ENCODE measurements around the gene IL17RC. TPM values are rescaled to one million over a fixed set of nuclear protein-coding genes. Genes with fewer than 3 reads are reported as not detected.

Gene IL17RC
- total and polyA plus RNA-seq, 2 of the 8 experiments (the other 6 are each of a cell fraction or from before 2014, with no cell fraction given), result 11.8 to 13.0 TPM

DNA sequence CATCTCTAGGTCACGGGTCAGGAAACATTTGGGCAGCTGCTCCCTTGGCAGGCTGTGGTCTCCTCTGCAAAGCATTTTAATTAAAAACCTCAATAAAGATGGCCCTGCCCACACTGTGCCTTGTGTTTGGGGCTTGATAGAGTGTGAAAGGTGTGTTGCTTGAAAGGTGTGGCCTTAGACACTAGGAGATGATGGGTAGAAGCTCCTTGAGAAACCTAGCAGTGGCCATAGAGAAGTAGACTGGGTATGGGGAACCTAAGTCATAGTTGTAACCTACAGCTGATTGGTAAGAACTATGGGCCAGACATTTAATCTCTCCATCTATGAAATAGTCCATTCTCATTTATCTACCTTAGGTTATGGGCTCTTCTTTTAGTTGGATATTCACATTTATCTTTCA lies 23.2 kb upstream of the IL17RC start:
- TF ChIP-seq, protein P1, sequence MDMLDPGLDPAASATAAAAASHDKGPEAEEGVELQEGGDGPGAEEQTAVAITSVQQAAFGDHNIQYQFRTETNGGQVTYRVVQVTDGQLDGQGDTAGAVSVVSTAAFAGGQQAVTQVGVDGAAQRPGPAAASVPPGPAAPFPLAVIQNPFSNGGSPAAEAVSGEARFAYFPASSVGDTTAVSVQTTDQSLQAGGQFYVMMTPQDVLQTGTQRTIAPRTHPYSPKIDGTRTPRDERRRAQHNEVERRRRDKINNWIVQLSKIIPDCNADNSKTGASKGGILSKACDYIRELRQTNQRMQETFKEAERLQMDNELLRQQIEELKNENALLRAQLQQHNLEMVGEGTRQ (IDR thresholded peaks at IDR 0.05; ENCODE audit: low read length), result no peak
- no peak for TF ChIP-seq POLR2AphosphoS5 (IDR thresholded peaks at IDR 0.05; ENCODE audit: low read depth, low read length)
- no peak for TF ChIP-seq CHD2 (IDR thresholded peaks at IDR 0.05; ENCODE audit: low read length)
- TF ChIP-seq KDM5A (IDR thresholded peaks at IDR 0.05; ENCODE audit: low read length), result no peak
- no peak for TF ChIP-seq NRF1 (IDR thresholded peaks at IDR 0.05; ENCODE audit: low read depth, low read length)
- no peak for TF ChIP-seq CHD1 (IDR thresholded peaks at IDR 0.05; ENCODE audit: low read depth, low read length)
- TF ChIP-seq JUND (IDR thresholded peaks at IDR 0.05; ENCODE audit: low read length), result no peak
- TF ChIP-seq ZNF274 (IDR thresholded peaks at IDR 0.05; ENCODE audit: borderline replicate concordance, extremely low read depth, low read length), result no peak
- TF ChIP-seq, protein P2, sequence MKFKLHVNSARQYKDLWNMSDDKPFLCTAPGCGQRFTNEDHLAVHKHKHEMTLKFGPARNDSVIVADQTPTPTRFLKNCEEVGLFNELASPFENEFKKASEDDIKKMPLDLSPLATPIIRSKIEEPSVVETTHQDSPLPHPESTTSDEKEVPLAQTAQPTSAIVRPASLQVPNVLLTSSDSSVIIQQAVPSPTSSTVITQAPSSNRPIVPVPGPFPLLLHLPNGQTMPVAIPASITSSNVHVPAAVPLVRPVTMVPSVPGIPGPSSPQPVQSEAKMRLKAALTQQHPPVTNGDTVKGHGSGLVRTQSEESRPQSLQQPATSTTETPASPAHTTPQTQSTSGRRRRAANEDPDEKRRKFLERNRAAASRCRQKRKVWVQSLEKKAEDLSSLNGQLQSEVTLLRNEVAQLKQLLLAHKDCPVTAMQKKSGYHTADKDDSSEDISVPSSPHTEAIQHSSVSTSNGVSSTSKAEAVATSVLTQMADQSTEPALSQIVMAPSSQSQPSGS (IDR thresholded peaks at IDR 0.05; ENCODE audit: low read length), result no peak
- Histone ChIP-seq H3K4me2 (ENCODE audit: insufficient read depth in 1 of 2, low read depth in 2 of 2, low read length in 2 of 2) (no peak overlapping the region), H3K18ac (ENCODE audit: extremely low read depth, low read length) (no peak overlapping the region), H3K9me3 (ENCODE audit: insufficient read depth in 2 of 2, low read depth in 1 of 2, low read length in 1 of 2) (no peaks in the 10 kb centered on the region), H3K36me3 (ENCODE audit: control insufficient read depth in 2 of 4, insufficient read depth in 4 of 4, low read length in 3 of 4) (peaks cover 8 to 16% (median 13%) of the 10 kb centered on the region in 4 experiments; a peak in 7 of 8 replicates), H2BK120ac (replicated peaks; ENCODE audit: low read depth, low read length) (no peak overlapping the region), H2BK15ac (ENCODE audit: low read length) (no peak overlapping the region), H4K20me1 (replicated peaks in 1 of 2; ENCODE audit: control insufficient read depth in 1 of 2, insufficient read depth in 2 of 2, low read length in 2 of 2) (peaks cover 1 to 4% of the 10 kb centered on the region in 2 experiments), H3K23me2 (ENCODE audit: low read depth, low read length) (0 out of 2 replicates have a peak, but pooled peaks cover 2% of the 10 kb centered on the region), H4K91ac (replicated peaks; ENCODE audit: insufficient read length, low read length) (no peak overlapping the region), H3K27ac (ENCODE audit: low read depth, low read length) (no peak overlapping the region), H2AFZ (ENCODE audit: low read length) (no peak overlapping the region), H3K4me1 (replicated peaks in 1 of 4; ENCODE audit: control insufficient read depth in 3 of 4, insufficient read depth in 4 of 4, low read length in 3 of 4) (peaks cover 0 to 2% (median 0%) of the 10 kb centered on the region in 4 experiments; a peak in 1 of 7 replicates), H3K56ac (replicated peaks; ENCODE audit: insufficient read length, low read depth, low read length) (no peak overlapping the region), H2AK5ac (ENCODE audit: low read depth, low read length) (no peak overlapping the region), H3K4me3 (ENCODE audit: extremely low read depth in 1 of 4, insufficient read depth in 2 of 4, low read depth in 3 of 4, low read length in 4 of 4) (no peak overlapping the region), H3K23ac (ENCODE audit: insufficient read length) (no peak overlapping the region), H2BK5ac (ENCODE audit: low read depth, low read length) (no peak overlapping the region), H3K4ac (replicated peaks; ENCODE audit: insufficient read length, low read depth, low read length) (no peak overlapping the region), H3K79me2 (ENCODE audit: control insufficient read depth in 1 of 2, insufficient read depth in 2 of 2, low read length in 2 of 2) (peaks cover 0 to 19% of the 10 kb centered on the region in 2 experiments; a peak in 2 of 4 replicates), H3K14ac (ENCODE audit: insufficient read length) (no peak overlapping the region), H2BK20ac (ENCODE audit: low read length) (no peak overlapping the region), H3K9ac (replicated peaks in 1 of 4; ENCODE audit: extremely low read depth in 1 of 4, low read depth in 3 of 4, low read length in 3 of 4) (no peak overlapping the region), H2BK12ac (ENCODE audit: low read depth, low read length) (no peak overlapping the region), H3K79me1 (ENCODE audit: low read depth, low read length) (no peaks in the 10 kb centered on the region), H3K27me3 (replicated peaks in 1 of 4; ENCODE audit: control insufficient read depth in 3 of 4, extremely low read depth in 1 of 4, insufficient read depth in 3 of 4, low read length in 3 of 4) (no peaks in the 10 kb centered on the region), H4K5ac (ENCODE audit: insufficient read length, low read depth, low read length) (no peak overlapping the region), H4K8ac (ENCODE audit: extremely low read depth, insufficient read depth, low read length) (no peak overlapping the region)
- POLR2A ChIA-PET (ENCODE audit: partially characterized antibody), result interaction anchor here (0.7 to 1.8 kb wide), 11 partner anchors 9 to 73 kb away, joined by 3 to 11 read pairs (median 4); partner anchors contain the start of genes CIDEC, CRELD1 and IL17RE
- DNase-seq (ENCODE audit: low read depth in 1 of 2, low spot score in 2 of 2) (no peak), FAIRE-seq (no peak)
- CTCF ChIA-PET (ENCODE audit: partially characterized antibody), result interaction anchor here (0.8 to 2.3 kb wide), 7 partner anchors 9 to 274 kb away, joined by 3 to 9 read pairs (median 3); partner anchors contain the start of gene IL17RE
- WGBS, 2 experiments (ENCODE audit: extremely low coverage in 1 of 2, insufficient coverage in 1 of 2, insufficient read length in 1 of 2, insufficient replicate concordance in 2 of 2, low coverage in 1 of 2, low lambda C conversion rate in 2 of 2, missing lambda C conversion rate in 1 of 2), result 100% methylated on average over 1 of the region's 1 CpG; no CpG with 5 or more reads in 1 of the 2 experiments
